Activated effector memory CD4-positive, alpha-beta T cell treated with anti-CD3 and anti-CD28 coated beads, Interleukin-2, amount 50 U/mL, for 16 hours (primary cell): ENCODE results near the gene GINS1.

Experiments
- DNase-seq: peaks from one replicate; pipeline ENCODE4 v3.0.0-alpha.2; 2020

GINS1 gene

DNA sequence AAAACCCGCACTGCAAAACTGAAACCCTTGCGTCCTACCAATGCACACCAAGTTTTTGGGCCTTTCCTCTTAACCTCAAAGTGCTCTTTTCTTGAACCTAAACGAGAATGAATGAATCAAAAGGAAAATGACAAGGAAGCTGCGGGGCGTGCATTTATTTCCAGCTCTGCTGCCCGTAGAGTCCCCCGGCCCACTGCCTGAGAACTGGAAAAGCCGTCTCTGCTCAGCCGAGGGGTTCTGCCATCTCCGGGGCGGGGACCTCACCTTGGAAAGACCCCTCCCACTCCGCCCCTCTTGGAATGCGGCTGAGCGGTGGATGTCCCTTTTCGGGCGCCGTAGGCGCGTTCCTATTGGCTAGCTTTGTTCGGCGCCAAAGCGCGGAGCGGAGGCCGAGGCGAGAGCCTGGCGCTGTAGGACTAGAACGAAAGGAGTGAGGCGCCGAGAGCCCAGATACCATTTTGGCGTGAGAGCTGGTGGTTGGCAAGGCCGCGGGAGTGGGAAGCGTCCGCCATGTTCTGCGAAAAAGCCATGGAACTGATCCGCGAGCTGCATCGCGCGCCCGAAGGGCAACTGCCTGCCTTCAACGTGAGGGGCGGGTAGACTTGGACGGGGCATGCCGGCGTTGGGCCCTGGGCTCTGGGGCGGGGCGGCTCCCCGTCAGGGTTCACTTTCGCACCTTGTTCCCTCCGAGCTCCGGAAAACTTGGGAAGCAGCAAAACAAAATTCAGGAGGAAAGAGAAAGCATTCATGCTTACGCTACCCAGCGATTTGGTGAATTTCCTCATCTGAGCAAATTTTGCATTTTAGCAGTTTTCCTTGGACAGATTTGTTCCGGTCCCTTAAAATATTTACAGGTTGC lies at the start of gene GINS1:
Gene GINS1, plus strand, starts transcription at position 363 of the 859 bp plus-strand sequence. Its CDS starts 148 bp downstream, at position 511.
- DNase-seq: peak; percentile 92

DNA sequence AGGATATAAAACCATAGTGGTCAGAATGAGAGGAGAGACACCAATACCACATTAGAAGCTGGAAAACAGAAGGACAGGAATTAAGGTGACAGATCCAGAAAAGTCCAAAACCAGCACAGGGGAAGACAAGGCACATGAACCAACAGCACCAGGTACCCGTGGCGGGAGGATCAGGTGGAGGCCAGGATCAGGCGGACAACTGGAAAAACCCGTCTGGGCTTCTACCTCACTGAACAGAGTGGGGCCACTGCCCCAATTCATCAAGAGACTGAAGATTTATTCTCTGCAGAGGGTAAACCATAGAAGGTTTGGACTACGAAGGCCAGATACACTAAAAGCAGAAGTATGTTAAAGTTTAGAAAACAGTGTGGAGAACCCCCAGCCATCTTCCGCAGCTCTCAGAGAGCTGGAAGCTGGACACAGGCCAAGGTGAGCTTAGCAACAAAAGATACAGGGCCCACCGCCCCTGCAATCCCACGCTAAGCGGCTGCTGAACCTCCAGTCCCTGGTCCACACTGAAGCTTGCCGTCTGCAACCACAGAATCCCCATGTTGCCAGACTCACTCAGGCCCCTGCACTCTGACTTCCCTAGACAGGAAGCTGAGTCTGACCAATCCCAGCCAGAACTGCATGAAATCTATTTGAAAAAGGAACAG lies 46.7 kb upstream of the GINS1 start:
- no peak for DNase-seq

DNA sequence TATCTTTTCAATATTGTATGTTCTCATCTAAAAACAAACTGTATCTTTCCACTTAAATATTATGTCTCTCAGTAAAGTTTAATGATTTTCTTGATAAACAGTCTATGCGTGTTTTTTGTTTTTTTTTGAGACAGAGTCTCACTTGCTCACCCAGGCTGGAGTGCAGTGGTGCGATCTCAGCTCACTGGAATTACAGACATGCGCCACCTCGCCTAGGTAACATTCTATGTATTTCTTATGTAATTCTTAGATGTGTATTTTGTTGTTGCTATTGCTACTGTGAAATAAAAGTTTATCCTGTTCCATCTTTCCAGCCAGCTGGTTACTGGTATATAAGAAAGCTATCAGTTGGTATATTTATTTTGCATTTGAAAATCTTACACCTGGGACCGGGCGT lies 46.2 kb upstream of the GINS1 start:
- DNase-seq: no peak

DNA sequence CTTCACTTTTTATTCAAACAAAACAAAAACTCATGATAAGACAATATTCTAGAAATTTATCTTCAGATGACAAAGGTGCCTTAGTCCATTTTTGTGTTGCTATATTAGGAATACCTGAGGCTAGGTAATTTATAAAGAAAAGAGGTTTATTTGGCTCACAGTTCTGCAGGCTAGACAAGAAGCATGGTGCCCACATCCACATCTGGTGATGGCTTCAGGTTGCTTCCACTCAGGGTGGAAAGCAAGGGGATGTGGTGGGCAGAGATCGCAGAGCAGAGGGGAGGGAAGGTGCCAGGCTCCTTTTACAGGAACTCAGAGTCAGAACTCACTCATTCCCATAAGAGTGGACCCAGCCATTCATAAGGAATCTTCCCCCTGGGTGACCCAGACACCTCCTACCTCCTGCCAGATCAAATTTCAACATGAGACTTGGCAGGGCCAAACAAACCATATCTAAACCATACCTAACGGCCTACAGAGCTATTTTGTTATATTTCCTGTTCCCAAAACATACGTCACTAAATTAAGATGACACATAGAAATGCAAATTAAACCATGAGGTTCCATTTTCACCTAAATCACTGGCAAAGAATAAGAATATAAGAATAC lies 43.2 kb upstream of the GINS1 start:
- DNase-seq: no peak

DNA sequence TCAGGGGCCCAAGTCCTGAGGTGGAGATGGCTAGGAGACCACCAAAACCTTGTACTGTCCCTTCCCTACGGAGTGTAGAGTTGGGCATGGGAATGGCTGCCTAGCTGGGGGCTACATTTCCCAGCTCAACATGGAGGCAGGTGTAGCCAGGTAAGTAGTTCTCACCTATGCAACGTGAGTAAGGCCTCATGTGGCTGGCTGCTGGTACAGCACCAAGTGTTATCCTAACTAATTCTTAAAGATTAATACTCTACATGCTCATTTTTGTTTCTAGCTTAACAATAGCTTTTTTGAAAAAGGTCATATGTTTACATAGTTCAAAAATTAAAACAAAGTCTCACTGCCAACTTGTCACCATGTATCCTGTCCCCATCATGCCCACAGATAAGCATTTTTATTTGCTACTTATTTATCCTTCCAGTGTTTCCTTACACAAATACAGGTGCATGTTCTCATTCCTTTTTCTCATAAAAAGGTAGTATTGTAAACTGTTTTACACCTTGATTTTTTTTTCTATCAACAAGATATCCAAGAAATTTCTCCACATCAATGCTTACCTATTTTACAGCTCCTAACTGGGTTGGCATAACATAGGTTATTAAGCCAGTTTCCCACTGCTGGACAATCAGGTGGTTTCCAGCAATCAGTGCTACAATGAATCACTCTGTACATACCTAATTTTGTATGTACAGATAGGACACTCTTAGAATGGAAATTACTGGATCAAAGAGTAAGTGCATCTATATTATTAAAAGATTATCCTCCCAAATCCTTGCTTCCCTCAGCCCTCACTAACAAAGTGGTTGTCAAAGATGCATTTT lies 42.4 kb upstream of the GINS1 start:
- DNase-seq: no peak

DNA sequence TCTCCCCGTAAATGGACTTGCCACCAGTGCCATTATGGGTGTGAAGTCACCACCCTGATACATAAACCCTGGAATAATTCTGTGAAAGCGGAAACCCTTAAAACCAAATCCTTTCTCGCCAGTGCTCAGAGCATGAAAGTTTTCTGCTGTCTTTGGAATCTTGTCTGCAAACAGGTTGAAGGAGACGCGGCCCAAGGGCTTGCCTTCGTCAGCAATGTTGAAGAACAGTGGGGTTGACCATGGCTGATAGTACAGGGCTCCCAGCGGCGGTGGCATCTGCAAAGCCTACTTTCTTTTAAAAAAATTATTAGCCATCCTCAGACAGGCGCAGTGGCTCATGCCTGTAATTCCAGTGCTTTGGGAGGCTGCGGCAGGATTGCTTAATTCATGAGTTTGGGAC lies 38.9 kb upstream of the GINS1 start:
- DNase-seq: no peak

DNA sequence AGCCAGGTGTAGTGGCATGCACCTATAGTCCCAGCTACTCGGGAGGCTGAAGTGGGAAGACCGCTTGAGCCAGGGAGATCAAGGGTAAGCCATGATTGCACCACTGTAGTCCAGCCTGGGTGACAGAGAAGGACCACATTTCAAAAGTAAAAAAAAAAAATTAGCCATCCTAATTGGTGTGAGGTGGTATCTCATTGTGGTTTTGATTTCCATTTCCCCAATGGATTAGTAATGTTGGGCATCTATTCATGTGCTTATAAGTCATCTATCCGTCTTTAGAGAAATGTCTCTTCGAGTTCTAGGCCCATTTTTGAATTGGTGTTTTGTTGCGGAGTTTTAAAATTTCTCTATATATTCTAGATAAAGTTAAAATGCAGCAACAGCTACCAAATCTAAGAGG lies 38.5 kb upstream of the GINS1 start:
- no peak for DNase-seq

DNA sequence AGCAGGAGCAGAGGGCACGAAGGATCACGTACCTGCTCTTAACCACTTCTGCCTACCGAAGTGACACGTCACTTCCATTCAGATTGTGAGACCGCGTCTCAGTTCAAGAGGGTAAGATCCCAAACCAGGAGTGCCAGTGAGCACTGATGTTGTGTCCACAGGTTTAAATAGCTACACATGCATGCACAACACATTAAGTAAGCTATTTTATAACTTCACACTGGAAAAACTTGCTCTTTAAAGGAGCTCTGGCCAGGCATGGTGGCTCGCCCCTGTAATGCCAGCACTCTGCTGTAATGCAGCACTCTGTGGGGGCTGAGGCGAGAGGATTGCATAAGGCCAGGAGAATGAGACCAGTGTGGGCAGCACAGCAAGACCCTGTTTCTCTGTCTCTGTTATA lies 37.9 kb upstream of the GINS1 start:
- DNase-seq: no peak

DNA sequence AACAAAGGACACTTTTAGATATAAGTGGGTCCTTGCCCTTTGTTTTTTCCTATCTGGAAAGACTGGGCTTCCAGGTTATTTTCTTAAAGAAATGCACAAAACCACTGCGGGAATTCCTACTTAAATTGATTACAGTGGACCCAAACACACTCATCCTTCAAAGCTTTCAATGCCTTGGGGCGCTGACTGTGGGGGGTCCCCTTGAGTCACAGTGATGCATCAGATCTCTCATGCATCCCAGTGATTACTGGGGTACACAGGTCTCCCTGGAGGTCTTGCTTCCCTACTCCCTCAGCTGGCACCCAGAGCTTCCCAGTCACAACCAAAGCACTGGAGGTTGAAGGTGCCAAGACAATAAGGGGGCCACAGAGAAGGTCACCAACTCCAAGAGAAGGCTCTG lies 37.5 kb upstream of the GINS1 start:
- no peak for DNase-seq

DNA sequence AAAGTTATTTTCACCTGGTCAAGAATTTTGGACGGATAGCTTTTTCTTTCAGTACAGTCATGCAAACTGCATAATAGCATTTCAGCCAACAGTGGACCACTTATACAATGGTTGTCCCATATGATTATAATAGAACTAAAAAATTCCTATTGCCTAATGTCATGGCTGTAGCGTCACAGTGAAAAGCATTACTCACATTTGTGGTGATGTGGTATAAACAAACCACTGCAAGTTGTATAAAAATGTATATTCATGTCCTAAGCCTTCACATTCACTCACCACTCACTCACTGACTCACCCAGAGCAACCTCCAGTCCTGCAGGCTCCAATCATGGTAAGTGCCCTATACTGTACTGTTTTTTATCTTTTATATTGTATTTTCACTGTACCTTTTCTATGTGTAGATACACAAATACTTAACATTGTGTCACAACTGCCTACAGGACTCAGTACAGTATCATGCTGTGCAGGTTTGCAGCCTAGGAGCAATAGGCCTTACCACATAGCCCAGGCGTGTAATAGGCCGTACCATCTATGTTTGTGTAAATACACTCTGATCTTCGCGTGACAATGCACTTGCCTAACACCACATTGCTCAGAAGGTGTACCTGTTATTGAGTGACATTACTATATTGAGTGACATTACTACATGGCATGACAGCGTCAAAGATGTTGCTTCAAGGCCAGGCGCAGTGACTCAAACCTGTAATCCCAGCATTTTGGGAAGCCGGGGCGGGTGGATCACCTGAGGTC lies 34.7 kb upstream of the GINS1 start:
- DNase-seq: no peak

DNA sequence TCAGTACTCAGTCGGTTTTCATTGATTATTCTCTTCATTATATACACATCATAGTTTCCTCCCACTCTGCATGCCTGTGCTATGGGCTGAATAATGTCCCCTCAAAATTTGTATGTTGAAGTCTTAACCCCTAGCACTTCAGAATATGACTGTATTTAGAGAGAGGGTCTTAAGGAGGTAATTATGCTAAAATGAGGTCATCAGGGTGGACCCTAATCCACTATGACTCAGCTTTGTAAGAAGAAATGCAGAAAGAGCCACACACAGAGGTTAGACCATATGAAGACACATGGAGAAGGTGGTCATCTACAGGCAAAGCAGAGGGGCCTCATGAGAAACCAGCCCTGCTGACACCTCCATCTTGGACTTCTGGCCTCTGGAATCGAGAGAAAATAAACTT lies 32.6 kb upstream of the GINS1 start:
- no peak for DNase-seq

DNA sequence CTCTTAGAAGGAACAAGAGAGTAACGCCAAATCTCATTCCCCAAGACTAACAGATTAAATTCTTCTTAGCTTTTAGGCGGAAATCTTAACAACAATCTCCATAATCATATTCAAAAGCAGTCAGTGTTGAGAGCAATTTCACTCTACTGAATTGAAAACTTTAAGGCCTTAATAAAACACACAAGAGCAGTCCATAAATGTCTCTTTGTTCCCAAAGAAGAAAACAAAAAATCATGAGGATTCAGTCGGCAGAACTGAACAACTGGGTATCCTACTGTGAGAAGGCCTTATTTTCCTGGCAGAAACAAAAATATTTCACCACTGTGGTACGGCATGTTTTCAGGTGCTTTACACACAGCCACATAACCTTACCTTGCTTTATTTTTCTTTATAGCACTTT lies 31.2 kb upstream of the GINS1 start:
- DNase-seq: no peak

DNA sequence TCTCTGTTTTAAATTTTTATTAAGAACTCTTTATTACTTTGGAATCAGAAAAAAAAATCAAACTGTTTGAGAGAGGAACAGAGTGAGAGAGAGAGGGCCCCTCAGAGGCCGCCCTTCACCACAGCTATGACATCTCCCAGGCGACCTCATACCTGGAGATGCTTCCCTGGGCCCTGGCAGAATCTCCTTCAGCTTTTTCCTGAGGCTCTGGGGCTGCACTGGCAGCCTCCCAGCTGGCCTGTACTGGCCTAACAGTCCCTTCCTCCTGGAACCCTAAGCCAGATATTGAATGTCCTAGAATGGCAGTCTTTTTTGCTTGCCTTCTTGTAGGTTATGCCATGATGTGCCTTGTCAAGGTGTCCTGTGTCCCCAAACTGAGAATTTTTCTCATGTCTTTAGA lies 30.6 kb upstream of the GINS1 start:
- DNase-seq: no peak

DNA sequence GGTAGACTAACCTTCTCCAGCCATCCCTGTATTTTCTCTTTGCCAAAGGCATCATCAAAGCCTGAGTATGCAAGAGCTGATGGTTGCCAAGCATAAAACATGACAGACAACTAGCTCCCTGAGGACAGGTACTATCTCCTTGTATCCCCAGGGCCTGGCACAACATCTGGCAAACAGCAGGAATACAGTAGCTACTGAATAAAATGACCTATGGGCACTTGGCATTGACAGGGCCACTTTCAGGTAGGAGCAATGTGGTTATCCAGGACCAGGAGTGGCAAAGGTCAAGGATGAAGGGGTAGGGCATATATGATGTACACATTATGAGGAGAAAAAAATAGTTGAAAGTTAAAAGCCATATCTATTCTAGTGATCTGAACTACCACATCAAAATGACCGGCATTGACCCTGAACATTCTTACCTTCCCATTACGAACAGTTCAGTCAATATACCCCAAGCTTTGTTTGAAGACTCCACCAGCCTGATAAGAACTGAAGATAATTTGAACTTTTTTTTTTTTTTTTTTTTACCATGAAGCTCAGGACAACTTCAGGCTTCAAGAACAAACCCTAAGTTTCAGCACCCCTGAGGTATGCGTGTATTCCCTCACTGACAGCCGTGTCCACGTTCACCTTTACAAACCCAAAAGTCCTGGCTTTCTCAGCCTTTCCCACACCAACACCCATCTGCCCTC lies 29.1 kb upstream of the GINS1 start:
- DNase-seq: no peak

DNA sequence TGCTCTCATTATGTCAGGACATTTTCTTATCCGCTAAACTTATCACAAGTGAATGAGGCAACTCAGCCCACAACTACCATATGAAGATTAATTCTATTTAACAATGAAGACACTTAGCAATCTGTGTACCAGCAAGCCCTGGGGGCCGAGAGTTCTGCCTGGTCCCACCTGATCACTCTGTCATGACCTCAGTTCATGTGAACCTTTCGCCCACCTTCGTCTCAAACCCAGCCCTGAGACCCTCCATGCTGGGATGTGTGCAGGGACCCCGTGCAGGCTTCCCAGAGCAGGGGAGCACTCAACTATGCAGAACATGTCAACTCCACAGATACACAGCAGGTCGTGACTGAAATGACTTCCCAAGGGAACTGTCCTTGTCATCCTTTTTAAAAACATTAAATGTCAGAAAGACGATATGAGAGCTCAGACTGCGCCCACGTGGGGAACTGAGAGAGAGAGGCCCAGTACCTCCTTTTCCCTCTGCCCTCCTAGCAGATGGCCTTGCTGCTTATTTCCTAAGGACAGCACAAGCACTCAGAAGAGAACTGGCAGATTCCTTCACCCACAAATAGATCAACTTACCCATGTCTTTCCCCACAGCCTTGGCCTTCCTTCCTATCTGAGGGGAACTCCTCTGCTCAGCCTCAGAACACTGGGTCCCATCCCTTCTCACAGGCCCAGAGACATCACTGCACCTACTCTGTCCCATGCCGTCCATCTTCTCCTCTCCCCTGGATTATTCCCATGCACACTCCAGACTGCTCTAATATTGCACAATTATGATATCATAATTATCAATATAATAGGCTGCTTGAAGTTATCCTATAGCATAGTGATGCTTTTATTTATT lies 28.4 kb upstream of the GINS1 start:
- no peak for DNase-seq

DNA sequence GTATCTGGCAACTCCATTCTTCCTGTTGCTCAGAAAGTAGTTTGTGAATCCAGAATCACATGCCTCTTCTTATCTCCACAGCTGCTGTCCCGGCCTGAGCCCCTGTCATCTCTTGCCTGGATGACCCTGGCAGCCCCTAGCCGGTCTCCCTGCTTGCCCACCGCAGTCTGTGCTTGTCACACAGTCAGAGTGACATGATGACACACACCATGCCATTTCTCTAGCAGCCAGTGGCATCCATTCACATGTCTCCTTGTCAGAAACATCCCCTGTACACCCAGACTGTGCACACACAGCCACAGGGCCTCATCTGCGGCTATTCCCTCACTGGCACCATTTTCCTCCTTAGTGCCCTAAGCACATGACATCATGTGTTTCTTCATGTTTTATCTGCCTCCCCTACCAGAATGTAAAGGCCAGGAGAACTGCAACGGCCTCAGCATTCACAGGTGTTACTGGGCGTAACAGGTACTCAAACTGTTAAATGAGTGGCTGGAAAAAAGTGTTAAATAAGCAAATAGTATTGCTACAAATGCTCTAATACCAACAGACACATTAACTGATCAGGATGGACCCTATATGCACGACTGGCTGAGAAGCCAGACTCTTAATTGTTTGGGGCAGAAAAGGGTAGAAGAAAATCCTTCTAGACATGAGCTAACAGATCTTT lies 26.4 kb upstream of the GINS1 start:
- DNase-seq: no peak

DNA sequence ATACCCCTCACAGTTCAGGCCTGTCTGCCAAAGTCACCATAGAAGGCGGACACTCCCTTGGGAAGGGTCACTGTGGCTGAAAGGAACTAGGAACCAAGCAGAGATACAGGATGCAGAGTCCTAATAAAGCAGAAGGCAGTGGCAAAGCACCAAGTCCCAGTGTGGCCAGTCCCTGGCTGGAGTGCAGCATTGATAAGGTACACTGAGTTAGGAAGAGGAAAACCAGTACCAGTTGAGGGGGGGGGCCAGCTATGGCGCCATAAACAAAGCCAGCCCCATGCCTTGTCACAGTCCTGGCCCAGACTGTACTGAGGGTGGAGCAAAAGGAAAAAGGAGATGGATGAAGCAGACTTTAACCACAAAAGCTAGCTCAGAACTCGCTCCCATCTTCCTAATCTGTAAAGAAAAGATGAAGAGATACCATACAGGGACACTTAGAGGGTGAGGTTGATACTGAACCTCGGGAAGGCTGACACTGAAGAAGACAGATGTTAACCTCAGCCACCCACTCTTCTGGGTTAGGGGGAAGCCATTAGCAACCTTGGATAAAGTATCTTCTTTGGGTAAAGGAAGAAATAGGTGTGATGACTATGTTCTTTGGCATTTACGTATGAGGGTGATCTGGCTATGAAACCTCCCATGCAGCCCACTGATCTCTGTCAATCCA lies 24.6 kb upstream of the GINS1 start:
- no peak for DNase-seq

DNA sequence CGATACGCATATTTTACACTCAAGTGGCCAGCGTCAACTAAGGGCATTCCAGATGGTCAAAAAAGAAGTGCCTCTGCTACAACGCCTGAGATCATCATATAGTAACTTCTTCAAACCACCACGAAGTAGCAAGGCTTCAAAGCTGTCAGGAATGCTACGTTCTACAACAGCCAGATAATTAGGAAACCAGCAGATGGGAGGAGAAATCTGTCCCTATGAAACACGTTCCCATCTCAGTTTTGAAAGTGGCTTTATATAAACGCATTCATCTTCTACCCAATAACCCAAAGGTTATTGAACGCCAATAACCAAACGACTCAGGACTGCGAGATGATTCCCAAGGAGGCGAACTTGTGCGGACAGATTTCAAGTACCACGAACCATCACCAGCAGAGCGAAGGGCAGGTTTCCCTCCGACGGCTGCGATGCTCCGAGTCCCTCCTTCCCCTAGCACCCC lies 18.0 kb upstream of the GINS1 start:
- no peak for DNase-seq

DNA sequence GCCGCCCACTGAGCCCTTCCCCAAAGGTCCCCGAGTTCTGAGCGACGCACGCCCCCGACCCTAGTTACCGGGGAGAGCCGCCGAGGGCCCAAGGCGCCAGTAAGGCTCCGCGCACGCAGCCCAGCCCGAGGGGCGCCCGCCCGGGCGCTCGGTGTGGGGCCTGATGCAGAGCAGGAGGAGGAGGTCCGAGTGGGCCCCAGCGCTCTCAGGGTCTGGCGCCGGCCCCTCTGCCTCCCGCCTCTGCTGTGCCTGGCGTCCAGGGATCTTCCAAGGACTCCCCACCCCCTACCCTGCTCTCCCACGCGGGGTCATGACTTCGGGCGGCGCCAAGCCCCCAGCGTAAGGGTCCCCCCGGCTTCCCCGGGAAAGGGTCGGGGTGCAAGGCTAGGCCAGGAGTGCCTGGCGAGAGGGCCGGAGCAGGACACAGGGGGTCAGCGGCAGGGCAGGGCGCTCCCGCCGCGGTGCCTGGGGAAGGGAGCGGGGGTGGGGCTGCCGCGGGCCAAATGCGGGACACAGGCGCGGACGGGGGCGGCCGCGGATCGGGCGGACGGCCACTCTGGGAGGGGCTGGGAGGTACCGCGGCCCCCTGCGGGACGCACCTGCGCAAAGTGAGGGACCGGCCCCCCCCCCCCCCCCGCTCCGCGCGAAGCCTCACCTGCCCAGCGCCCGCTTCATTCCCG lies 17.5 kb upstream of the GINS1 start:
- peak; percentile 71 for DNase-seq
